Stomach (tissue), 4 donors: Measurements from ENCODE around the gene SLC38A10.

ENCODE experiments used
- CTCF ChIP-seq, 7 experiments: fragments of 450-650 bp in 4 of 7; fragments of 200-600 bp in 3 of 7; sonication (generic) in 3 of 7; IDR thresholded peaks; one replicate each; pipeline ENCODE4 v1.5.1; 2016 to 2019; ENCODE audit warnings: antibody characterized with exemption in 7 of 7, control low read depth in 2 of 7, mild to moderate bottlenecking in 1 of 7
- POLR2A ChIP-seq, 4 donors: fragments of 450-650 bp; IDR thresholded peaks; one replicate each; pipeline ENCODE4 v1.6.1; 2016; ENCODE audit warnings: antibody characterized with exemption in 4 of 4, control low read depth in 2 of 4, mild to moderate bottlenecking in 1 of 4, moderate library complexity in 1 of 4

- no peak for TF ChIP-seq CTCF (IDR thresholded peaks at IDR 0.05)
- no peak for TF ChIP-seq POLR2A (IDR thresholded peaks at IDR 0.05)
Observed at GRCh38 chr17:81219476-81220180, 75.5 kb downstream of the SLC38A10 start.
